Measurements from ENCODE around the gene PIEZO2.

DNA sequence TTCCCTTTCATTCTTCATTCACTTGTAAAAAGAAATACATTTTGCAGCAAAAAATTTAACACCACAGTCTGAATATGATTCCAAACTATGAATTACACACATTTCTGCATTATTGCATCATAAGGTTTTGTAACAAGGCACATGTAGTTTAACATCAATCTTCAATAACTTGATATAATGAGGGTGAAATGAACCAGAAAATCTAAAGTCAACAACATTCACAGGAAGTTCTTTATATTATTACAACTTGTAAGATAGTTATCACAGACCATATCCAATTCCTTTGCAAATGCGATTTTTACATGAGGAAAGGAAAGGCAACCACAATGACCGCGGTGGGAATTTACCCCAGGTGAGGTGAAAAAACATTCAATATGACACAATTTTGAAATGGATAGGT, 410.2 kb downstream of the PIEZO2 start:
- TF ChIP-seq CTCF (conservative IDR thresholded peaks at IDR 0.05) (no peak), ZFX (IDR thresholded peaks at IDR 0.05) (no peak)

Measured in C4-2B (cell line).